Vagina (tissue), 2 donors: Measurements from ENCODE around the gene IRAK4. TPM values are rescaled to one million over a fixed set of nuclear protein-coding genes. Genes with fewer than 3 reads are reported as not detected.

Source experiments
- DNase-seq, 2 donors: peaks; one replicate each; pipeline ENCODE4 v3.0.0-alpha.2; 2017; ENCODE audit errors: extremely low spot score in 2 of 2
- H3K27ac ChIP-seq: fragments of 200-600 bp; sonication (generic); one replicate; pipeline ENCODE4 v1.5.1; 2019
- H3K27me3 ChIP-seq: fragments of 200-600 bp; sonication (generic); one replicate; pipeline ENCODE4 v1.5.1; 2019
- H3K36me3 ChIP-seq, 2 donors: fragments of 200-600 bp; sonication (generic); one replicate each; pipeline ENCODE4 v1.5.1; 2017 to 2019
- H3K4me1 ChIP-seq: fragments of 200-600 bp; sonication (generic); one replicate; pipeline ENCODE4 v1.5.1; 2019
- H3K4me3 ChIP-seq, 2 donors: fragments of 200-600 bp; sonication (generic); 1 replicate in 1 of 2; 2 replicates in 1 of 2; pipeline ENCODE4 v1.5.1; 2016 to 2019
- H3K9me3 ChIP-seq: fragments of 200-600 bp; sonication (generic); one replicate; pipeline ENCODE4 v1.5.1; 2019
- POLR2A ChIP-seq, 2 donors: fragments of 450-650 bp; IDR thresholded peaks; one replicate each; pipeline ENCODE4 v1.6.1; 2017; ENCODE audit warnings: antibody characterized with exemption in 2 of 2, mild to moderate bottlenecking in 2 of 2, moderate library complexity in 2 of 2
- POLR2AphosphoS5 ChIP-seq, 2 donors: sonication (generic); formaldehyde crosslinking; IDR thresholded peaks; one replicate each; pipeline ENCODE4 v1.9.0; 2017; ENCODE audit warnings: antibody characterized with exemption in 2 of 2, mild to moderate bottlenecking in 2 of 2, low read depth in 1 of 2; ENCODE audit not compliant: insufficient read depth in 1 of 2
- intact Hi-C: fragments of 100-400 bp; cut with DNase I; formaldehyde crosslinking; loops from one replicate; pipeline ENCODE4 v1.15.1; 2023
- total RNA-seq: library from RNA; depleted of rRNA; stranded (reverse); fragments of >200 nt; gene quantifications from one replicate; pipeline ENCODE4 v1.2.3, GENCODE V29; 2016
- TF ChIP-seq, protein P1 (sequence below), 3 experiments: fragments of 450-650 bp in 2 of 3; fragments of 200-600 bp in 1 of 3; sonication (generic) in 1 of 3; IDR thresholded peaks; one replicate each; pipeline ENCODE4 v1.5.1; 2017 to 2019; ENCODE audit warnings: antibody characterized with exemption in 3 of 3, mild to moderate bottlenecking in 2 of 3, moderate library complexity in 2 of 3

Gene IRAK4
- total RNA-seq, 1 donor from 2014 or later: 16.9 TPM

DNA sequence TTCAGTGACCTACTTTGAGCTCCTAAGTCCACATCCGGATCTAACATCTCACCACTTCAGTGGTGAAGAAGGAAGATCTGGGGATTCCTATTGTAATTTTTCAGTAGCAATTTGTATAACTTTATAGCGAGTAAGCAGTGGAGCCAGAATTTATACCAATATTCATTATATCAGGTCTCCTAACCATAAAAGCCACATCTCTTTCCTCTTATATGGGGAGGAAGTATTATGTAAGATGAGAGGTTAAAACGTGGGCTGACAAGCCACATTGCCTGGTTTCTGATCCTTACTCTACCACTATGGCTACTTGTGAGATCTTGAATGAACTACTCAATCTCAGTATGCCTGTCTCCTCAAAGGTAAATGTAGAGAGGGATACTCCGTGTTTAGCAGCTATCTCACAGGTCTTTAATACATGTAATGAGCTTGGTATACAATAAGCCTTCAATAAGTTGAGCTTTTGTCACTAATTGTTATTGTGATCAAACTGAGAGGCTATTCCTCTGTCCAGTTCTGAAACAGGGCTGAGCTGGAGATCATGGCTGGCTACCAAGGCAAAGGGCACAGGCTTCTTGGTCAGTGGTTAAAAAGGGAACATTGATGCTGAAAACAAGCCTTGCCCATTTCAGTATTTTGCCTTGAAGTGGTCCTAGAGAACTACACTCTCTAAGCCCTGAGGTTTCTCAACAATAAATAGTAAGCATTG, 73.9 kb downstream of the IRAK4 start:
- H3K9me3 ChIP-seq: no peaks in the 10 kb centered on the region
- peaks cover 4% of the 10 kb centered on the region for H3K27me3 ChIP-seq
- H3K4me3 ChIP-seq: no peak overlapping the region
- no peak for TF ChIP-seq POLR2A (IDR thresholded peaks at IDR 0.05)
- TF ChIP-seq, protein P1, sequence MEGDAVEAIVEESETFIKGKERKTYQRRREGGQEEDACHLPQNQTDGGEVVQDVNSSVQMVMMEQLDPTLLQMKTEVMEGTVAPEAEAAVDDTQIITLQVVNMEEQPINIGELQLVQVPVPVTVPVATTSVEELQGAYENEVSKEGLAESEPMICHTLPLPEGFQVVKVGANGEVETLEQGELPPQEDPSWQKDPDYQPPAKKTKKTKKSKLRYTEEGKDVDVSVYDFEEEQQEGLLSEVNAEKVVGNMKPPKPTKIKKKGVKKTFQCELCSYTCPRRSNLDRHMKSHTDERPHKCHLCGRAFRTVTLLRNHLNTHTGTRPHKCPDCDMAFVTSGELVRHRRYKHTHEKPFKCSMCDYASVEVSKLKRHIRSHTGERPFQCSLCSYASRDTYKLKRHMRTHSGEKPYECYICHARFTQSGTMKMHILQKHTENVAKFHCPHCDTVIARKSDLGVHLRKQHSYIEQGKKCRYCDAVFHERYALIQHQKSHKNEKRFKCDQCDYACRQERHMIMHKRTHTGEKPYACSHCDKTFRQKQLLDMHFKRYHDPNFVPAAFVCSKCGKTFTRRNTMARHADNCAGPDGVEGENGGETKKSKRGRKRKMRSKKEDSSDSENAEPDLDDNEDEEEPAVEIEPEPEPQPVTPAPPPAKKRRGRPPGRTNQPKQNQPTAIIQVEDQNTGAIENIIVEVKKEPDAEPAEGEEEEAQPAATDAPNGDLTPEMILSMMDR (IDR thresholded peaks at IDR 0.05): no peak
- TF ChIP-seq POLR2AphosphoS5 (IDR thresholded peaks at IDR 0.05; ENCODE audit: insufficient read depth in 1 of 2, low read depth in 1 of 2): no peak
- peaks cover 29% of the 10 kb centered on the region for H3K4me1 ChIP-seq
- no peak overlapping the region for H3K27ac ChIP-seq
- H3K36me3 ChIP-seq: no peaks in the 10 kb centered on the region
- intact Hi-C loops: loop anchor here (2.0 kb wide), 1 partner anchor 22 kb away; no protein-coding TSS in a partner anchor
- DNase-seq: no peak

DNA sequence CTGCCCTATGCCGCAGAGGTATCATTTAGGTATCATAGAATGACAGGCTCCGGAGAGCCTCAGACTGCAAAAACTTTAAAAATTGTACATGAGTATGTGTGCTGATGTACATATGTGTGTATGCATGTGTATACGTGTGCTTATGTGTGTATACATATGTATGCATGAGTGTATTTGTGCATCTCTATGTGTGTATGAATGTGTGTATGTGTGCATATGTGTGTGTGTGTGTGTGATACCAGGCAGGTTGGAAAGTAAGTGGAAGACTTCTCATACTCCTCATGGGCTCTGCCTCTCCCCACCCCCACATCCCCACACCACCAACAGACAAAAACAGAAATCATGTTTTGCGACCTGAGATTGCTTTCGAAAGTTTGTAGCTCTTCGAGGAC, 76.5 kb downstream of the IRAK4 start:
- TF ChIP-seq, protein P1 (IDR thresholded peaks at IDR 0.05): no peak
- no peak for TF ChIP-seq POLR2AphosphoS5 (IDR thresholded peaks at IDR 0.05; ENCODE audit: insufficient read depth in 1 of 2, low read depth in 1 of 2)
- no peak for TF ChIP-seq POLR2A (IDR thresholded peaks at IDR 0.05)
- intact Hi-C loops: no loop called here
- Histone ChIP-seq H3K36me3 (no peaks in the 10 kb centered on the region), H3K4me3 (peak overlapping the region; percentile 62 to 69), H3K4me1 (peaks cover 30% of the 10 kb centered on the region), H3K27me3 (no peaks in the 10 kb centered on the region), H3K9me3 (no peaks in the 10 kb centered on the region), H3K27ac (peak overlapping the region; percentile 91)
- DNase-seq: no peak

DNA sequence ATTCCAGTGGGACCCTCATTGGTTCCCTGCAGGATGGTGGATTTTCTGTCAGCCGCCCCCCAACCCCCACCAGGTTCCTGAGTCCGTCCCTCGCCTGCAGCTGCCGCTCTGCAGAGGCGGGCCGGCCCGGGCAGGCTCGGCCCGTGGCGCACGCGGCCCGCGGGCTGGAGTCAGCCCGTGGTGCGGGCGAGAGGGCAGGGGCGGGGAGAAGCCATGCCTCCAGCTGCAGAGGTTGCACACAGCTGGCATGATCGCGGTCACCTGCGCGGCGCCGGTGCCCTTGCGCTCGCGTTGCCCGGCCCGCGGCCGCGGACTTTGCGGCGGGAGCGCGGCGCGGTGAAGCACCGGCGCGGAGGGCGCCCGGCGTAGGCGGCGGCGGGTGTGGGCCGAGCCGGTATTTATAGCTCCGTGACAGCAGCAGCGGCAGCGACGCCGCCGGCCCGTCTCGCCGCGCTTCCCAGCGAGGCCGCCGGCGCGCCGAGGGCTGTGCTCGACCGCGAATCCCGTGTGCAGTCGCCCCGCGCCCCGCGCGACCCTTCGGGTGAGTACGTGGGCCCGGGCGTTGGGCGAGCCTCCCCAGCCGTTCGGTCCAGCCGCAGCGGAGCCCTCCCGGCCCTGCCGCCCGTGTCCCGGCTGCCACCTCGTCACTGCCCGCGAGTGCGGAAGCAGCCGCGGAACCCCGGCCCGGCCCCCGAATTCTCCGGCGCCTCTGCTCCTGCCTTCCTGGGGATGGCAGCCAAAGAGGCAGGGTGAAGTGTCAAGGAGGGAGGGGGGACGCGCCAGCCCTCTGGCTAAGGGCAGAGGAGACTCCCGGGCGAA, 77.1 kb downstream of the IRAK4 start, which contains the start of gene TMEM117:
TSS of gene TMEM117 (plus strand) at position 426 of the 819 bp plus-strand sequence.
- H3K4me3 ChIP-seq: peak within 1 kb of the TSS; percentile 62 to 69
- intact Hi-C loops: no loop called here
- no peaks in the 10 kb centered on the region for H3K9me3 ChIP-seq
- peak within 1 kb of the TSS; percentile 91 for H3K27ac ChIP-seq
- no peaks in the 10 kb centered on the region for H3K27me3 ChIP-seq
- no peak for DNase-seq
- H3K36me3 ChIP-seq: no peaks in the 10 kb centered on the region
- H3K4me1 ChIP-seq: peaks cover 30% of the 10 kb centered on the region
- TF ChIP-seq POLR2A (IDR thresholded peaks at IDR 0.05): no peak
- TF ChIP-seq POLR2AphosphoS5 (IDR thresholded peaks at IDR 0.05; ENCODE audit: insufficient read depth in 1 of 2, low read depth in 1 of 2): peak in 1 of 2 donors; percentile 70
- TF ChIP-seq, protein P1 (IDR thresholded peaks at IDR 0.05): no peak

DNA sequence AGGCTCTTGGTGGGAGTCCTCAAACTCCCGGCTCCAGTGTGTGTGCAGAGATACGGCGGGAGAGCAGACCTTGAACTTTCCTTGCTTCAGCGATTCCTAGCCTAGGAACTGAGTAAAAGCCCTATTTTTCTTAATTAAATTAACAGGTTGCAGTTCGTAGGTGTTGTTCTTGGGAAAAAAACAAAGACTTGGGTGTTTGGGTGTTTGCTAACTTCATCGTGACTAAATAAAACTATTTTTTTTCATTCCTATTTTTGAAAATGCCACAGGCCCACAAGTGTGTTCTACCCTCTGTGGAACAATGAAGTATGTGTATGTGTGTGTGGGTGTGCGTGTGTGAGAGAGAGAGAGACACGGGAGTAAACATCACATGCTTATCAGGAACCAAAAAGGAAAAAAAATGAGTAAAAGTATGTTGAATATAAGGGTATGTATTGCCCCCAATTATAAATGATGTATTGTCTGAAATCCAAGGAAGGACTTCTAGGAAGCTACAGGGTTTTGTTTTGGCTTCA, 77.8 kb downstream of the IRAK4 start:
- no peaks in the 10 kb centered on the region for H3K9me3 ChIP-seq
- no peak for TF ChIP-seq POLR2A (IDR thresholded peaks at IDR 0.05)
- peak in 1 of 2 donors; percentile 33 for TF ChIP-seq POLR2AphosphoS5 (IDR thresholded peaks at IDR 0.05; ENCODE audit: insufficient read depth in 1 of 2, low read depth in 1 of 2)
- TF ChIP-seq, protein P1 (IDR thresholded peaks at IDR 0.05): no peak
- peak overlapping the region; percentile 62 to 69 for H3K4me3 ChIP-seq
- no peaks in the 10 kb centered on the region for H3K36me3 ChIP-seq
- intact Hi-C loops: no loop called here
- H3K4me1 ChIP-seq: peaks cover 30% of the 10 kb centered on the region
- no peaks in the 10 kb centered on the region for H3K27me3 ChIP-seq
- DNase-seq: no peak
- H3K27ac ChIP-seq: peak overlapping the region; percentile 91

Other genes starting within 250 kb of the IRAK4 start
- gene ADAMTS20, start 206.7 kb upstream of the IRAK4 start, total RNA-seq: not detected
- 13.0 TPM for gene PUS7L, start 161 bp upstream of the IRAK4 start, total RNA-seq
- 71.0 TPM for gene TWF1, start 47.4 kb downstream of the IRAK4 start, total RNA-seq
- gene TMEM117, start 77.1 kb downstream of the IRAK4 start, total RNA-seq: 22.1 TPM